Measurements from ENCODE around the gene VMP1. TPM values are rescaled to one million over a fixed set of nuclear protein-coding genes. Genes with fewer than 3 reads are reported as not detected.

Gene VMP1
- total RNA-seq, 1 experiment from 2014 or later, result 72.8 TPM

GRCh38 chr17:59846394-59847165 is 139.1 kb downstream of the VMP1 start:
- H3K27ac Mint-ChIP-seq, result peak overlapping the region; percentile 80; the same call in 1 of the 2 replicates
- peaks cover 16% of the 10 kb centered on the region for H3K36me3 Mint-ChIP-seq
- no peaks in the 10 kb centered on the region for H3K9me3 Mint-ChIP-seq
- H3K4me1 Mint-ChIP-seq, result peaks cover 60% of the 10 kb centered on the region
- TF ChIP-seq USF2 (CRISPR knock-in tag; IDR thresholded peaks at IDR 0.05) (no peak), GABPB1 (CRISPR knock-in tag; IDR thresholded peaks at IDR 0.05) (peak; percentile 29), FOXP1 (CRISPR knock-in tag; IDR thresholded peaks at IDR 0.05; ENCODE audit: borderline replicate concordance) (no peak), FOXJ3 (CRISPR knock-in tag; IDR thresholded peaks at IDR 0.05; ENCODE audit: borderline replicate concordance) (no peak)
- TF ChIP-seq, protein P1, sequence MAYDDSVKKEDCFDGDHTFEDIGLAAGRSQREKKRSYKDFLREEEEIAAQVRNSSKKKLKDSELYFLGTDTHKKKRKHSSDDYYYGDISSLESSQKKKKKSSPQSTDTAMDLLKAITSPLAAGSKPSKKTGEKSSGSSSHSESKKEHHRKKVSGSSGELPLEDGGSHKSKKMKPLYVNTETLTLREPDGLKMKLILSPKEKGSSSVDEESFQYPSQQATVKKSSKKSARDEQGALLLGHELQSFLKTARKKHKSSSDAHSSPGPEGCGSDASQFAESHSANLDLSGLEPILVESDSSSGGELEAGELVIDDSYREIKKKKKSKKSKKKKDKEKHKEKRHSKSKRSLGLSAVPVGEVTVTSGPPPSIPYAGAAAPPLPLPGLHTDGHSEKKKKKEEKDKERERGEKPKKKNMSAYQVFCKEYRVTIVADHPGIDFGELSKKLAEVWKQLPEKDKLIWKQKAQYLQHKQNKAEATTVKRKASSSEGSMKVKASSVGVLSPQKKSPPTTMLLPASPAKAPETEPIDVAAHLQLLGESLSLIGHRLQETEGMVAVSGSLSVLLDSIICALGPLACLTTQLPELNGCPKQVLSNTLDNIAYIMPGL (CRISPR knock-in tag; IDR thresholded peaks at IDR 0.05), result no peak
- ATAC-seq, result peak; percentile 5; the same call in 1 of the 2 replicates
- no peak for DNase-seq (ENCODE audit: low spot score)
- no peak overlapping the region for H3K4me3 Mint-ChIP-seq
- no peaks in the 10 kb centered on the region for H3K27me3 Mint-ChIP-seq (ENCODE audit: low read depth)
- ChIA-PET CTCF (interaction anchor here (1.0 to 1.7 kb wide), 3 partner anchors 12 to 93 kb away, joined by 3 to 4 read pairs (median 3); no protein-coding TSS in a partner anchor), POLR2A (interaction anchor here (1.0 to 2.5 kb wide), 2 partner anchors 9 to 46 kb away, joined by 5 to 17 read pairs; partner anchors contain the start of genes RPS6KB1 and TUBD1)

DNA sequence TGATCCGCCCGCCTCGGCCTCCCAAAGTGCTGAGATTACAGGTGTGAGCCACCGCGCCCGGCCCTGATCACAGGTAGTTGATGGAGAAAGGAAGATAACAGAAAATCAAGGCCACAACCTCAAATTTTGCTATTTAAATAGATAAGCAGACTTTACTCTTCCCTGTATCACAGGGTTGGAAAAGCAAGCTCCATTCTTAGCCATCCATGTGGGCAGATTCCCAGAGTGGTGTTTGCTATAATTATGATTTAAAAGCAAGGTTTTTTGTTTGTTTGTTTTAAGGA is 140.9 kb downstream of the VMP1 start:
- DNase-seq (ENCODE audit: low spot score), result no peak
- ChIA-PET POLR2A (interaction anchor here (0.7 kb wide), 1 partner anchor 8 kb away, joined by 3 read pairs; no protein-coding TSS in a partner anchor), CTCF (interaction anchor here (0.8 to 1.0 kb wide), 2 partner anchors 9 to 188 kb away, joined by 3 to 4 read pairs; no protein-coding TSS in a partner anchor)
- Mint-ChIP-seq H3K4me3 (no peak overlapping the region), H3K9me3 (no peaks in the 10 kb centered on the region), H3K4me1 (peaks cover 56% of the 10 kb centered on the region), H3K27me3 (ENCODE audit: low read depth) (no peaks in the 10 kb centered on the region; the same call in 1 of the 2 replicates), H3K36me3 (peaks cover under 1% of the 10 kb centered on the region; the same call in 1 of the 2 replicates), H3K27ac (no peak overlapping the region)
- ATAC-seq, result no peak
- TF ChIP-seq, protein P2, sequence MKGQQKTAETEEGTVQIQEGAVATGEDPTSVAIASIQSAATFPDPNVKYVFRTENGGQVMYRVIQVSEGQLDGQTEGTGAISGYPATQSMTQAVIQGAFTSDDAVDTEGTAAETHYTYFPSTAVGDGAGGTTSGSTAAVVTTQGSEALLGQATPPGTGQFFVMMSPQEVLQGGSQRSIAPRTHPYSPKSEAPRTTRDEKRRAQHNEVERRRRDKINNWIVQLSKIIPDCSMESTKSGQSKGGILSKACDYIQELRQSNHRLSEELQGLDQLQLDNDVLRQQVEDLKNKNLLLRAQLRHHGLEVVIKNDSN (CRISPR knock-in tag; IDR thresholded peaks at IDR 0.05), result no peak
- TF ChIP-seq ZNF532 (CRISPR knock-in tag; IDR thresholded peaks at IDR 0.05; ENCODE audit: borderline replicate concordance), result no peak
- TF ChIP-seq, protein P3, sequence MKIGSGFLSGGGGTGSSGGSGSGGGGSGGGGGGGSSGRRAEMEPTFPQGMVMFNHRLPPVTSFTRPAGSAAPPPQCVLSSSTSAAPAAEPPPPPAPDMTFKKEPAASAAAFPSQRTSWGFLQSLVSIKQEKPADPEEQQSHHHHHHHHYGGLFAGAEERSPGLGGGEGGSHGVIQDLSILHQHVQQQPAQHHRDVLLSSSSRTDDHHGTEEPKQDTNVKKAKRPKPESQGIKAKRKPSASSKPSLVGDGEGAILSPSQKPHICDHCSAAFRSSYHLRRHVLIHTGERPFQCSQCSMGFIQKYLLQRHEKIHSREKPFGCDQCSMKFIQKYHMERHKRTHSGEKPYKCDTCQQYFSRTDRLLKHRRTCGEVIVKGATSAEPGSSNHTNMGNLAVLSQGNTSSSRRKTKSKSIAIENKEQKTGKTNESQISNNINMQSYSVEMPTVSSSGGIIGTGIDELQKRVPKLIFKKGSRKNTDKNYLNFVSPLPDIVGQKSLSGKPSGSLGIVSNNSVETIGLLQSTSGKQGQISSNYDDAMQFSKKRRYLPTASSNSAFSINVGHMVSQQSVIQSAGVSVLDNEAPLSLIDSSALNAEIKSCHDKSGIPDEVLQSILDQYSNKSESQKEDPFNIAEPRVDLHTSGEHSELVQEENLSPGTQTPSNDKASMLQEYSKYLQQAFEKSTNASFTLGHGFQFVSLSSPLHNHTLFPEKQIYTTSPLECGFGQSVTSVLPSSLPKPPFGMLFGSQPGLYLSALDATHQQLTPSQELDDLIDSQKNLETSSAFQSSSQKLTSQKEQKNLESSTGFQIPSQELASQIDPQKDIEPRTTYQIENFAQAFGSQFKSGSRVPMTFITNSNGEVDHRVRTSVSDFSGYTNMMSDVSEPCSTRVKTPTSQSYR (CRISPR knock-in tag; IDR thresholded peaks at IDR 0.05), result no peak
- TF ChIP-seq NR2C2 (CRISPR knock-in tag; IDR thresholded peaks at IDR 0.05), result no peak
- TF ChIP-seq, protein P4, sequence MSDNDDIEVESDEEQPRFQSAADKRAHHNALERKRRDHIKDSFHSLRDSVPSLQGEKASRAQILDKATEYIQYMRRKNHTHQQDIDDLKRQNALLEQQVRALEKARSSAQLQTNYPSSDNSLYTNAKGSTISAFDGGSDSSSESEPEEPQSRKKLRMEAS (CRISPR knock-in tag; IDR thresholded peaks at IDR 0.05), result no peak
- no peak for TF ChIP-seq ZNF317 (CRISPR knock-in tag; IDR thresholded peaks at IDR 0.05; ENCODE audit: borderline replicate concordance, low read depth)
- TF ChIP-seq ZNF121 (CRISPR knock-in tag; IDR thresholded peaks at IDR 0.05), result no peak
- no peak for TF ChIP-seq GABPB1 (CRISPR knock-in tag; IDR thresholded peaks at IDR 0.05)
- TF ChIP-seq NFE2L1 (CRISPR knock-in tag; IDR thresholded peaks at IDR 0.05), result no peak
- no peak for TF ChIP-seq ELF4 (CRISPR knock-in tag; IDR thresholded peaks at IDR 0.05; ENCODE audit: low read depth)
- no peak for TF ChIP-seq IRF2 (CRISPR knock-in tag; IDR thresholded peaks at IDR 0.05; ENCODE audit: borderline replicate concordance, low read depth)
- TF ChIP-seq, protein P5, sequence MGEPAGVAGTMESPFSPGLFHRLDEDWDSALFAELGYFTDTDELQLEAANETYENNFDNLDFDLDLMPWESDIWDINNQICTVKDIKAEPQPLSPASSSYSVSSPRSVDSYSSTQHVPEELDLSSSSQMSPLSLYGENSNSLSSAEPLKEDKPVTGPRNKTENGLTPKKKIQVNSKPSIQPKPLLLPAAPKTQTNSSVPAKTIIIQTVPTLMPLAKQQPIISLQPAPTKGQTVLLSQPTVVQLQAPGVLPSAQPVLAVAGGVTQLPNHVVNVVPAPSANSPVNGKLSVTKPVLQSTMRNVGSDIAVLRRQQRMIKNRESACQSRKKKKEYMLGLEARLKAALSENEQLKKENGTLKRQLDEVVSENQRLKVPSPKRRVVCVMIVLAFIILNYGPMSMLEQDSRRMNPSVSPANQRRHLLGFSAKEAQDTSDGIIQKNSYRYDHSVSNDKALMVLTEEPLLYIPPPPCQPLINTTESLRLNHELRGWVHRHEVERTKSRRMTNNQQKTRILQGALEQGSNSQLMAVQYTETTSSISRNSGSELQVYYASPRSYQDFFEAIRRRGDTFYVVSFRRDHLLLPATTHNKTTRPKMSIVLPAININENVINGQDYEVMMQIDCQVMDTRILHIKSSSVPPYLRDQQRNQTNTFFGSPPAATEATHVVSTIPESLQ (CRISPR knock-in tag; IDR thresholded peaks at IDR 0.05), result no peak

Data from WTC11 (cell line).